Osteocyte (in vitro differentiated cells): ENCODE results near the gene NECAB3. TPM values are rescaled to one million over a fixed set of nuclear protein-coding genes. Genes with fewer than 3 reads are reported as not detected.
A peak's percentile ranks its signal among the peaks of the same experiment; 100 is the strongest.

Source experiments
- DNase-seq: peaks from one replicate; pipeline ENCODE4 v3.0.0; 2021; ENCODE audit warnings: mixed read lengths; ENCODE audit not compliant: unreplicated experiment; ENCODE audit errors: extremely low spot score
- H3K27ac Mint-ChIP-seq: one replicate; pipeline ENCODE4 v1.8.0; 2021; ENCODE audit warnings: mild to moderate bottlenecking, mixed read lengths; ENCODE audit not compliant: unreplicated experiment
- H3K27me3 Mint-ChIP-seq: one replicate; pipeline ENCODE4 v1.8.0; 2021; ENCODE audit warnings: mixed read lengths; ENCODE audit not compliant: unreplicated experiment
- H3K36me3 Mint-ChIP-seq: one replicate; pipeline ENCODE4 v1.8.0; 2021; ENCODE audit warnings: mixed read lengths; ENCODE audit not compliant: unreplicated experiment
- H3K4me1 Mint-ChIP-seq: one replicate; pipeline ENCODE4 v1.8.0; 2021; ENCODE audit warnings: mixed read lengths; ENCODE audit not compliant: unreplicated experiment
- H3K4me3 Mint-ChIP-seq: one replicate; pipeline ENCODE4 v1.8.0; 2021; ENCODE audit warnings: mild to moderate bottlenecking, moderate library complexity, mixed read lengths; ENCODE audit not compliant: unreplicated experiment
- H3K9me3 Mint-ChIP-seq: one replicate; pipeline ENCODE4 v1.8.0; 2021; ENCODE audit warnings: mixed read lengths; ENCODE audit not compliant: unreplicated experiment
- CTCF ChIP-seq: fragments of 200-600 bp; sonication (generic); IDR thresholded peaks from 2 replicates; pipeline ENCODE4 v1.5.0; 2021; ENCODE audit warnings: antibody characterized with exemption, mild to moderate bottlenecking, moderate library complexity
- total RNA-seq: library from RNA; stranded (reverse); gene quantifications from 2 replicates; pipeline ENCODE4 v1.2.1, GENCODE V29; 2021

NECAB3 gene
- total RNA-seq, 1 donor from 2014 or later: 29.1 TPM

DNA sequence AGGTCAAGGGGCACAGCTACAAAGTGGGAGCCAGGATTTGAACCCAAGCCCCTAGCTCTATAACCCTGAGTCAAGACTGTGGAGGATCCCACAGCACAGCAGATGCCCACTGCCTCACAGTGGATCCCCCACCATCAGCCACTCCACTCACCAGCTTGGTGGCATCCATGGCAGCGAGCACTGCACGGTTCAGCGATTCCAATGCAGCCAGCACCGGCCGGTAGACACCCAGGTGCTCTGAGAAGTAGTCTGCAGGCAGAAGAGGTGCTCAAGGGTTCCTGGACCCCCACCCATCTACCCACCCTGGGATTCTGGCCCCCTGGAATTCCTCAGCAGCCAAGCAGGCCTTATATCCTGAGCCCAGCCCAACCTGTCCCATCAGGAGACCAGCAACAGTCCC, 5.0 kb downstream of the NECAB3 start:
- Mint-ChIP-seq H3K4me1 (peaks cover 33% of the 10 kb centered on the region), H3K27me3 (no peaks in the 10 kb centered on the region), H3K4me3 (no peak overlapping the region), H3K36me3 (no peaks in the 10 kb centered on the region), H3K9me3 (no peaks in the 10 kb centered on the region), H3K27ac (no peak overlapping the region)
- TF ChIP-seq CTCF: no peak
- DNase-seq: no peak

GRCh38 chr20:33668466-33669155, 5.6 kb downstream of the NECAB3 start:
- no peak overlapping the region for H3K27ac Mint-ChIP-seq
- H3K9me3 Mint-ChIP-seq: no peaks in the 10 kb centered on the region
- no peaks in the 10 kb centered on the region for H3K36me3 Mint-ChIP-seq
- DNase-seq: no peak
- peaks cover 32% of the 10 kb centered on the region for H3K4me1 Mint-ChIP-seq
- H3K4me3 Mint-ChIP-seq: no peak overlapping the region
- no peak for TF ChIP-seq CTCF
- no peaks in the 10 kb centered on the region for H3K27me3 Mint-ChIP-seq

DNA sequence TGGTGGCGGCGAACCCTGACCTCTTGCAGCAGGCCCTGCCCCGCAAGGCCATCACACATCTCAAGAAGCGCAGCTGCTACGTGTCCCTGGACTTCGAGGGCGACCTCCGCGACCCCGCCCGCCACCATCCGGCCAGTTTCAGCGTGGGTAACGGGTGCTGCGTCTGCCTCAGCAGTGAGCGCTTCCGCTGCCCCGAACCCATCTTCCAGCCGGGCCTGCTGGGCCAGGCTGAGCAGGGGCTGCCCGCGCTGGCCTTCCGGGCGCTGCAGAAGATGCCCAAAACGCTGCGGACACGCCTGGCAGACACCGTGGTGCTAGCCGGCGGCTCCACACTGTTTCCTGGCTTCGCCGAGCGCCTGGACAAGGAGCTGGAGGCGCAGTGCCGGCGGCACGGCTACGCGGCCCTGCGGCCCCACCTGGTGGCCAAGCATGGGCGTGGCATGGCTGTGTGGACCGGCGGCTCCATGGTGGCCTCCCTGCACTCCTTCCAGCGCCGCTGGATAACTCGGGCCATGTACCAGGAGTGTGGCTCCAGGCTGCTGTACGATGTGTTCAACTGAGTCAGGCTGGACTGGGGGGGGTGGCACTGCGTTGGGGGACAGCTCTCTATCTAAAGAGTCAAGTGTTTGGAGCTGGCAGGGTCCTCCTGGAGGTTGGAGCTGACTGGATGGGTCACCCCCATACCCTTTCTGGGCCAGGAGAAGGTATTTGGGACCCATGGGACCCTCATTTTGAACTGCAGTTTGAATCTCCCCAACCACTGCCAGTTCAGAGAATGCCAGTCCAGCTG, 6.4 kb downstream of the NECAB3 start:
- no peaks in the 10 kb centered on the region for H3K27me3 Mint-ChIP-seq
- TF ChIP-seq CTCF: peak; percentile 73
- no peaks in the 10 kb centered on the region for H3K9me3 Mint-ChIP-seq
- no peak overlapping the region for H3K27ac Mint-ChIP-seq
- H3K36me3 Mint-ChIP-seq: no peaks in the 10 kb centered on the region
- H3K4me3 Mint-ChIP-seq: peak overlapping the region; percentile 38
- peaks cover 26% of the 10 kb centered on the region for H3K4me1 Mint-ChIP-seq
- DNase-seq: peak; percentile 90

DNA sequence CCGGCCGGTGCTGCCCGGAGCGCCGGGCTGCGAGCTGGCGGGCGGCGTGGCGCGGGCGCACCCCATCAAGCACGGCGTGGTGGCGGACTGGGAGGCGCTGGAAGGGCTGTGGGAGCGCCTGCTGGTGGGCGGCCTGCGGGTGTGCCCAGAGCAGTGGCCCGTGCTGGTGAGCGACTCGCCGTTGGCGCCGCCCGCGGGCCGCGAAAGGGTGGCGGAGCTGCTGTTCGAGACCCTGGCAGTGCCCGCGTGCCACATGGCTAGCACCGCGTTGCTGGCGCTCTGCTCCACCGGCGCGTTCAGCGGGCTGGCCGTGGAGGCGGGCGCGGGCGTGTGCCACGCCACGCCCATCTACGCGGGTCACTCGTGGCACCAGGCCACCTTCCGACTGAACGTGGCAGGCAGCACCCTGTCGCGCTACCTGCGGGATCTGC, 7.0 kb downstream of the NECAB3 start:
- no peak for DNase-seq
- TF ChIP-seq CTCF: no peak

More for the DNA sequence above, 7.0 kb downstream of the NECAB3 start:
- Mint-ChIP-seq H3K9me3 (no peaks in the 10 kb centered on the region), H3K4me1 (peaks cover 23% of the 10 kb centered on the region), H3K27me3 (no peaks in the 10 kb centered on the region), H3K4me3 (peak overlapping the region; percentile 38), H3K36me3 (no peaks in the 10 kb centered on the region), H3K27ac (no peak overlapping the region)
